Stimulated activated naive CD4-positive, alpha-beta T cell treated with Interleukin-2 at 50 U/mL for 16 hours (primary cell): Measurements from ENCODE around the gene WDR54.
"Not testable (repeated sequence)": the region's sequence is repeated elsewhere in the genome, so short reads cannot be mapped to it uniquely, and the experiment has no call there.

ENCODE experiments used
- DNase-seq: peaks from one replicate; lab custom pipeline; 2025; lab: John Stamatoyannopoulos, UW

Gene WDR54

GRCh38 chr2:74406035-74406434 lies 15.5 kb upstream of the WDR54 start:
- DNase-seq = no peak

- DNase-seq = no peak
These were observed 13.8 kb upstream of the WDR54 start for GRCh38 chr2:74407682-74408081.

GRCh38 chr2:74413001-74413698 lies 8.4 kb upstream of the WDR54 start:
- no peak for DNase-seq

- DNase-seq = no peak
These were observed 7.1 kb upstream of the WDR54 start for GRCh38 chr2:74414441-74414840.

GRCh38 chr2:74414881-74415761 lies 6.4 kb upstream of the WDR54 start:
- no peak for DNase-seq

- DNase-seq = no peak
These were observed 5.7 kb upstream of the WDR54 start for GRCh38 chr2:74415762-74416395.

GRCh38 chr2:74416778-74417177 lies 4.8 kb upstream of the WDR54 start:
- DNase-seq = no peak

GRCh38 chr2:74417197-74417596 lies 4.3 kb upstream of the WDR54 start:
- DNase-seq = no peak

- DNase-seq = no peak
These were observed 3.8 kb upstream of the WDR54 start for GRCh38 chr2:74417763-74418162.

- no peak for DNase-seq
These were observed 3.2 kb upstream of the WDR54 start for GRCh38 chr2:74418312-74418711.

- no peak for DNase-seq
These were observed 2.2 kb upstream of the WDR54 start for GRCh38 chr2:74419345-74419744.

- no peak for DNase-seq
These were observed 1.5 kb upstream of the WDR54 start for GRCh38 chr2:74420006-74420405.

- not testable (repeated sequence) for DNase-seq
These were observed 957 bp upstream of the WDR54 start for GRCh38 chr2:74420443-74421103.

GRCh38 chr2:74423231-74424095 lies 1.9 kb downstream of the WDR54 start:
- no peak for DNase-seq

GRCh38 chr2:74424139-74424992 lies 2.8 kb downstream of the WDR54 start:
- DNase-seq = no peak

GRCh38 chr2:74424995-74425406 lies 3.5 kb downstream of the WDR54 start:
- DNase-seq = no peak

- no peak for DNase-seq
These were observed 4.0 kb downstream of the WDR54 start for GRCh38 chr2:74425523-74425922.

- DNase-seq = no peak
These were observed 4.7 kb downstream of the WDR54 start for GRCh38 chr2:74426181-74426758.

- DNase-seq = no peak
These were observed 6.0 kb downstream of the WDR54 start for GRCh38 chr2:74427551-74427950.

GRCh38 chr2:74428675-74429074 lies 7.1 kb downstream of the WDR54 start:
- no peak for DNase-seq
